GOT3 (cell line): ENCODE data around the gene PET100.

Experiments
- DNase-seq: peaks from one replicate; lab custom pipeline; 2025; ENCODE audit warnings: mixed read lengths; lab: John Stamatoyannopoulos, UW

PET100 gene

GRCh38 chr19:7679771-7680605 is 50.4 kb downstream of the PET100 start:
- DNase-seq = no peak

GRCh38 chr19:7680606-7681339 is 51.2 kb downstream of the PET100 start, which contains the start of gene TRAPPC5:
TRAPPC5 (plus strand) TSS chr19:7680833; CDS start chr19:7682254, 1,421 bp downstream.
- DNase-seq = peak; percentile 36
